GM18867 (cell line): ENCODE data around the gene IL32.
"Not testable (repeated sequence)": the region's sequence is repeated elsewhere in the genome, so short reads cannot be mapped to it uniquely, and the experiment has no call there.

Experiments used
- ATAC-seq: cut with Tn5 transposase; IDR thresholded peaks from one replicate; pipeline ENCODE4 v1.9.1; 2021; ENCODE audit warnings: mild to moderate bottlenecking, moderate library complexity; ENCODE audit not compliant: unreplicated experiment

IL32 gene

GRCh38 chr16:3051009-3051408 is 14.4 kb upstream of the IL32 start:
- no peak for ATAC-seq

- ATAC-seq: no peak
These were observed 13.9 kb upstream of the IL32 start for GRCh38 chr16:3051494-3051893.

- not testable (repeated sequence) for ATAC-seq
These were observed 12.7 kb upstream of the IL32 start for GRCh38 chr16:3052571-3053329.

GRCh38 chr16:3053330-3053710 is 12.1 kb upstream of the IL32 start:
- not testable (repeated sequence) for ATAC-seq

- no peak for ATAC-seq
These were observed 10.3 kb upstream of the IL32 start for GRCh38 chr16:3054965-3055733.

- ATAC-seq: not testable (repeated sequence)
These were observed 9.7 kb upstream of the IL32 start for GRCh38 chr16:3055734-3056115.

- ATAC-seq: no peak
These were observed 8.9 kb upstream of the IL32 start for GRCh38 chr16:3056336-3057180.

- ATAC-seq: no peak
These were observed 8.0 kb upstream of the IL32 start for GRCh38 chr16:3057181-3058138.

GRCh38 chr16:3058139-3059030 is 7.1 kb upstream of the IL32 start:
- ATAC-seq: peak; percentile 19

- peak; percentile 78 for ATAC-seq
These were observed 6.3 kb upstream of the IL32 start for GRCh38 chr16:3059041-3059722.

- ATAC-seq: no peak
These were observed 5.7 kb upstream of the IL32 start for GRCh38 chr16:3059723-3060242.

- ATAC-seq: no peak
These were observed 4.9 kb upstream of the IL32 start for GRCh38 chr16:3060339-3061127.

- ATAC-seq: no peak
These were observed 2.9 kb upstream of the IL32 start for GRCh38 chr16:3062553-3062952.

- ATAC-seq: no peak
These were observed 1.6 kb upstream of the IL32 start for GRCh38 chr16:3063625-3064386.

GRCh38 chr16:3065742-3066439 is 451 bp downstream of the IL32 start:
- no peak for ATAC-seq

GRCh38 chr16:3066440-3066748 is 954 bp downstream of the IL32 start:
- ATAC-seq: no peak

- no peak for ATAC-seq
These were observed 3.0 kb downstream of the IL32 start for GRCh38 chr16:3068487-3068886.
